Peyer's patch (tissue), 4 donors: ENCODE data around the gene LMBR1. TPM values are rescaled to one million over a fixed set of nuclear protein-coding genes. Genes with fewer than 3 reads are reported as not detected.
A peak's percentile ranks its signal among the peaks of the same experiment; 100 is the strongest.
"Not testable (repeated sequence)": the region's sequence is repeated elsewhere in the genome, so short reads cannot be mapped to it uniquely, and the experiment has no call there.

Source experiments
- DNase-seq, 3 donors: peaks; one replicate each; pipeline ENCODE4 v3.0.0-alpha.2; 2017 to 2019
- H3K27ac ChIP-seq, 4 donors: fragments of 200-600 bp; sonication (generic); one replicate each; pipeline ENCODE4 v1.5.1; 2016 to 2019
- H3K27me3 ChIP-seq, 2 donors: fragments of 200-600 bp; sonication (generic); one replicate each; pipeline ENCODE4 v1.5.1; 2019
- H3K36me3 ChIP-seq, 3 donors: fragments of 200-600 bp; sonication (generic); one replicate each; pipeline ENCODE4 v1.5.1; 2016 to 2019
- H3K4me1 ChIP-seq, 4 donors: fragments of 200-600 bp; sonication (generic); one replicate each; pipeline ENCODE4 v1.5.1; 2016 to 2019
- H3K4me3 ChIP-seq, 4 donors: fragments of 200-600 bp; sonication (generic); 1 replicate in 3 of 4; 2 replicates in 1 of 4; pipeline ENCODE4 v1.5.1; 2016 to 2019; ENCODE audit warnings: mild to moderate bottlenecking in 1 of 4
- H3K9me3 ChIP-seq, 4 donors: fragments of 200-600 bp; sonication (generic); one replicate each; pipeline ENCODE4 v1.5.1; 2016 to 2019; ENCODE audit warnings: mild to moderate bottlenecking in 1 of 4
- POLR2A ChIP-seq, 2 donors: fragments of 450-650 bp; IDR thresholded peaks; one replicate each; pipeline ENCODE4 v1.5.1; 2017; ENCODE audit warnings: antibody characterized with exemption in 2 of 2, mild to moderate bottlenecking in 2 of 2, moderate library complexity in 2 of 2
- total RNA-seq, 4 donors: library from RNA; depleted of rRNA; stranded (reverse); fragments of >200 nt; gene quantifications; one replicate each; pipeline ENCODE4 v1.1.0, GENCODE V29; 2016
- TF ChIP-seq, protein P1 (sequence below), 6 experiments: fragments of 450-650 bp in 4 of 6; fragments of 200-600 bp in 2 of 6; sonication (generic) in 1 of 6; IDR thresholded peaks; one replicate each; pipeline ENCODE4 v1.5.1; 2017 to 2019; ENCODE audit warnings: antibody characterized with exemption in 6 of 6, mild to moderate bottlenecking in 3 of 6, moderate library complexity in 1 of 6

The LMBR1 gene
- total RNA-seq, 4 donors from 2014 or later, result 30.5 to 69.3 (median 62.8) TPM

DNA sequence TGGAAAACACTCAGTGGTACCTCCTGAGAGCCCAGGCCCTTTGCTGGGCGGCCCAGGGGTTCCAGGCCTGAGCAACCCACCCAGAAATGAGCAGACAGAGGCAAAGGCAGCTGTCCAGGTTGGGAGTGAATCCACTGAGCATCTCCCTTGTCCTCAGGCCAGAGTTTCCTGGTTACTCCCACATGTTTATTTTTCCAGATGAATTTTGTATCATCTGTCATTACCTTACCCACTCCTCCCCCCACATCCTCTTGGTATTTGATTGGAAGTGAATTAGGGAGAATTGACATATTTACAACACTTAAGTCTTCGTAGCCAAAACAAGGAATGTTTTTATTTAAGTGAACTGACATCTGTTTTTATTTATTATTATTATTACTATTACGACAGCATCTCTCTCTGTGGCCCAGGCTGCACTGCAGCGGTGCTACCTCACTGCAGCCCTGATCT, 13.2 kb upstream of the LMBR1 start:
- Histone ChIP-seq H3K4me1 (no peaks in the 10 kb centered on the region), H3K27ac (no peak overlapping the region), H3K27me3 (no peaks in the 10 kb centered on the region), H3K36me3 (no peaks in the 10 kb centered on the region), H3K4me3 (no peak overlapping the region), H3K9me3 (no peaks in the 10 kb centered on the region)
- DNase-seq, result no peak
- TF ChIP-seq, protein P1, sequence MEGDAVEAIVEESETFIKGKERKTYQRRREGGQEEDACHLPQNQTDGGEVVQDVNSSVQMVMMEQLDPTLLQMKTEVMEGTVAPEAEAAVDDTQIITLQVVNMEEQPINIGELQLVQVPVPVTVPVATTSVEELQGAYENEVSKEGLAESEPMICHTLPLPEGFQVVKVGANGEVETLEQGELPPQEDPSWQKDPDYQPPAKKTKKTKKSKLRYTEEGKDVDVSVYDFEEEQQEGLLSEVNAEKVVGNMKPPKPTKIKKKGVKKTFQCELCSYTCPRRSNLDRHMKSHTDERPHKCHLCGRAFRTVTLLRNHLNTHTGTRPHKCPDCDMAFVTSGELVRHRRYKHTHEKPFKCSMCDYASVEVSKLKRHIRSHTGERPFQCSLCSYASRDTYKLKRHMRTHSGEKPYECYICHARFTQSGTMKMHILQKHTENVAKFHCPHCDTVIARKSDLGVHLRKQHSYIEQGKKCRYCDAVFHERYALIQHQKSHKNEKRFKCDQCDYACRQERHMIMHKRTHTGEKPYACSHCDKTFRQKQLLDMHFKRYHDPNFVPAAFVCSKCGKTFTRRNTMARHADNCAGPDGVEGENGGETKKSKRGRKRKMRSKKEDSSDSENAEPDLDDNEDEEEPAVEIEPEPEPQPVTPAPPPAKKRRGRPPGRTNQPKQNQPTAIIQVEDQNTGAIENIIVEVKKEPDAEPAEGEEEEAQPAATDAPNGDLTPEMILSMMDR (IDR thresholded peaks at IDR 0.05), result no peak
- TF ChIP-seq POLR2A (IDR thresholded peaks at IDR 0.05), result no peak

DNA sequence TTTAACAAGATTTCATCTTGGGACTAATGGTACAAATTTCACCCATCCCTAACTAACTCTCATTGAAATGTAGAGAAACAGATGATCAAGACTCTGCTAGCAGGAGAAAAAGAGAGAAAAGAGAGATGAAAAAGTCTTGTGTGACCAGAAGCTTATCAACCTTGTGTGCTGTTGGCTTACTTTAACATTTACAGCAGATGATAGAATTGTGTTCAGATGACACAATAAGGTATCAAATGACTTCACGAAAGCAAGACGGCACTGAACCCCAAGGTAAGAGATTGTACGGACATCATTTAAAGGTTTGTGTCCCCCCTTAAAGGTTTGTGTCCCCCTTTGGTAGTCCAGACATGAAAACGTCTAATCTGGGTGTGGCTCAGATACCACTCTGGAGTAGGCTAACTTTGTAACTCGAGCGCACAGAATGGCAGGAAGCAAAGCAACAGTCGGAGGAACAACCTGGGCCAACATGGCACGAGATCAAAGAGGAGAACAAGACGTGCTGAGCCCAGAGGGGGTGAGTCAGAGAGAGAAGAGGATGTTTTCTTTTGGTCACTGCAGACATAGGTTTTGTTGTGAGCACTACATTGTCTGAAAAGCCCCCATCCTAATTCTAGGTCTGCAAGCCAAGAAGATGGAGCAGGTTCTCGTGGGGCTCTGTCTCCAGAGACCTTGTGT, 10.4 kb upstream of the LMBR1 start:
- no peaks in the 10 kb centered on the region for H3K9me3 ChIP-seq
- TF ChIP-seq, protein P1 (IDR thresholded peaks at IDR 0.05), result no peak
- TF ChIP-seq POLR2A (IDR thresholded peaks at IDR 0.05), result no peak
- H3K4me1 ChIP-seq, result no peaks in the 10 kb centered on the region
- H3K4me3 ChIP-seq, result no peak overlapping the region
- DNase-seq, result peak in 2 of 3 donors; percentile 32 to 63
- no peak overlapping the region for H3K27ac ChIP-seq
- no peaks in the 10 kb centered on the region for H3K36me3 ChIP-seq
- H3K27me3 ChIP-seq, result no peaks in the 10 kb centered on the region

- H3K36me3 ChIP-seq, H3K4me3 ChIP-seq, H3K9me3 ChIP-seq, H3K27ac ChIP-seq, H3K27me3 ChIP-seq, DNase-seq, H3K4me1 ChIP-seq: not testable (repeated sequence)
These were observed 7.1 kb upstream of the LMBR1 start for GRCh38 chr7:156900093-156900492.

- no peaks in the 10 kb centered on the region for H3K9me3 ChIP-seq
These were observed 6.0 kb upstream of the LMBR1 start for GRCh38 chr7:156898938-156899337.

DNA sequence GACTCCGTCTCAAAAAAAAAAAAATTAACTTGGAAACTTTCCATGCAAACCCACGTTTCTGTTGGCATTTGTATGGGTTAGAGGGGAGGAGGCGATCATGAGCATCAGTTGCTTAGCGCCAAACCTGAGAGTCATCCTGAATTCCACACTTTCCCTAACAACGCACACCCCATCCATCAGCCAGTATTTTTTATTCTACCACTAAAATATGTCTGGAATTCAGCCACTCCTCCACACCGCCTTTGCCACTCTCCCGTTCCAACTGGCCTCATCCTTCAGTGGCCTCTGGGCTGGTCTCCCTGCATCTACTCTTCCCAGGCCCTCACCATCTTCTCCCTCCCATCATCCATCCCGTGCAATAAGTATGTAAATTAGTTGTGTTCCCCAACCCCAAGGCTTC, 4.7 kb upstream of the LMBR1 start:
- no peaks in the 10 kb centered on the region for H3K27me3 ChIP-seq
- no peaks in the 10 kb centered on the region for H3K9me3 ChIP-seq
- peaks cover 0 to 5% (median 0%) of the 10 kb centered on the region in 4 donors for H3K4me1 ChIP-seq
- no peak overlapping the region for H3K4me3 ChIP-seq
- no peak for DNase-seq
- H3K36me3 ChIP-seq, result no peaks in the 10 kb centered on the region
- no peak overlapping the region for H3K27ac ChIP-seq
- TF ChIP-seq, protein P1 (IDR thresholded peaks at IDR 0.05), result no peak
- no peak for TF ChIP-seq POLR2A (IDR thresholded peaks at IDR 0.05)

More at GRCh38 chr7:156898938-156899337, 6.0 kb upstream of the LMBR1 start:
- Histone ChIP-seq H3K27ac (no peak overlapping the region), H3K4me3 (no peak overlapping the region), H3K27me3 (no peaks in the 10 kb centered on the region), H3K4me1 (peaks cover 0 to 5% (median 0%) of the 10 kb centered on the region in 4 donors), H3K36me3 (no peaks in the 10 kb centered on the region)
- no peak for DNase-seq
- no peak for TF ChIP-seq POLR2A (IDR thresholded peaks at IDR 0.05)
- TF ChIP-seq, protein P1 (IDR thresholded peaks at IDR 0.05), result no peak

DNA sequence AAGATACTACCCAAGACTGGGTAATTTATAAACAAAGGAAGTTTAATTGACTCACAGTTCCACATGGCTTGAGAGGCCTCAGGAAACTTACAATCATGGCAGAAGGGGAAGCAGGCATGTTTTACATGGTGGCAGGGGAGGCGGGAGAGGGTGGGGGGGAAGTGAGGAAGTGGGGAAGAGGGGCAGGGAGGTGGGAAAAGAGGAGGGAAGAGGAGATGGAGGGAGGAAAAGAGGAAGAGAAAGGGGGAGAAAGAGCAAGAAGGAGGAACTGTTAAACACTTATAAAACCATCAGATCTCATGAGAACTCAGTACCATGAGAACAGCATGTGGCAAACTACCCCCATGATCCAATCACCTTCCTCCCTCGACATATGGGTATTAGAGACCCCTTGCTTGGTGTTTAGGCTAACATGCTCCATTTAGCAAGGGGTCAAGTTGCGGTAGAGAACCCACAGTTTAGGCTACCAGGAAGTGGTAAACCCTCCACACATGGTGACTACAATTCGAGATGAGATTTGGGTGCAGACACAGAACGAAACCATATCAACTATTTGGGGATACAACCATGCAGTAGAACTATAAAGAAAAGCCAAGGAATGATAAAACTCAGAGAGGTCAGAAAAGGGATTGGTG, 3.5 kb upstream of the LMBR1 start:
- no peak overlapping the region for H3K27ac ChIP-seq
- H3K36me3 ChIP-seq, result no peaks in the 10 kb centered on the region
- TF ChIP-seq POLR2A (IDR thresholded peaks at IDR 0.05), result no peak
- TF ChIP-seq, protein P1 (IDR thresholded peaks at IDR 0.05), result no peak
- no peak overlapping the region for H3K4me3 ChIP-seq
- H3K9me3 ChIP-seq, result no peaks in the 10 kb centered on the region
- H3K27me3 ChIP-seq, result no peaks in the 10 kb centered on the region
- no peak for DNase-seq
- peaks cover 0 to 11% (median 2%) of the 10 kb centered on the region in 4 donors for H3K4me1 ChIP-seq
